ENCODE results near the gene PPP4R4.
"Not testable (repeated sequence)": the region's sequence is repeated elsewhere in the genome, so short reads cannot be mapped to it uniquely, and the experiment has no call there.

The PPP4R4 gene

DNA sequence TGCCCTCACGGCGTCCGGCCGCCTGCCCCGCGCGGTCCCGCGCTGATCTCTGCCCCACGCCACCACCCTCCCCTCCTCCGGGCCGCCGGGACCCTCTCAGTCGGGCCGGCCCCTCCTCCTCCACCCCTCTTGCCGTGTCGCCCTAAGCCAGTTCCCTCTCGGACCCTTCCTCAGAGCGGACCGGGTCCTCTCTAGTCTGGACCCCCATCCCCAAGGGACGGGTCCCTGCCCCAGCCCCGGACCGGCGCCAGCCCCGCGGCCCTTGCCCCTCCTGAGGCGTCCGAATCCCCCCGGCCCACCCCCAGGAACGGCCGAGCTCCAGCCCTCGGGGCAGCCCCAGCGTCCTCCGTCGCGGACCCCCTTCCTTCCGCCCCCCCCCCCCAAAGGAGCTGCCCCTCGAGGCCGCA is 485 bp downstream of the PPP4R4 start:
- peak in 2 of 42 donors; percentile 19 to 33 for DNase-seq
- intact Hi-C loops (cut with DNase I) = loop anchor here (5.0 kb wide), 2 partner anchors 37 to 92 kb away; partner anchors contain the start of genes DDX24 and IFI27L1

DNA sequence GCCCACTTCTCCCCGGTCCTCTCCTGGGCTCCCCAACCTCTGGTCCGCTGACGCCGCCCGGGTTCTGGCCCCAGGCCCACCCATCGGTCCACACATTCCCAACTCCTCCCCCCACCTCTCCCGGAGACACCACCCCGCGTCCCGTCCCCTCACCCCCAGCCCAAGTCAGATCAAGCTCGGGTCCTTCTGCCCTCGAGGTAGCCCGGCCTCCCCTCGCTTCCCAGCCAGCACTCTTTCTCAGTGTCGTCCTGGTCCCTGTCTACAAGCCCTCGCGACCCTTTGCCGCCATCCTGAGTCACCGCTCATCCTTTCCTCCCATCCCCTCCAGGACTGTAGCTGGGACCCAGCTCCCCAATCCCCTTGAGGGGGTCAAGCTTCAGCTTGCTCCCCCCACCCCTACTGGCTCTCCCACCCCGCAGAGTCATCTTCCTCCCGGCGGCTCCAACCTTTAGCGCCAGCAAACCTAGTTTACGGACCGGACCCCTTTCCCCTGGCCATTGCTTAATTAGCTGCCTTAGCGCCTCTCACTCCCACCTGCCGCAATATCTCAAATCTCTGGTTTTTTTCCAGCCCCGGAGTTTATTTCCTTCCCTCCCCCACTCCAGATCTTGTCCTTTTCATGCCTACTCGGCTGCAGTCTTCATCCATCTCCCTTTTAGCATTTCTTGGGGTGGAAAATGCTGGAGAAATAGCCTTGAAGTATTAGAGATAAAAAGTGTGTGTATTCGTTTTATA is 1.1 kb downstream of the PPP4R4 start:
- intact Hi-C loops (cut with DNase I) = no loop called here
- peak in 28 of 42 donors; percentile 18 to 59 (median 31) for DNase-seq

DNA sequence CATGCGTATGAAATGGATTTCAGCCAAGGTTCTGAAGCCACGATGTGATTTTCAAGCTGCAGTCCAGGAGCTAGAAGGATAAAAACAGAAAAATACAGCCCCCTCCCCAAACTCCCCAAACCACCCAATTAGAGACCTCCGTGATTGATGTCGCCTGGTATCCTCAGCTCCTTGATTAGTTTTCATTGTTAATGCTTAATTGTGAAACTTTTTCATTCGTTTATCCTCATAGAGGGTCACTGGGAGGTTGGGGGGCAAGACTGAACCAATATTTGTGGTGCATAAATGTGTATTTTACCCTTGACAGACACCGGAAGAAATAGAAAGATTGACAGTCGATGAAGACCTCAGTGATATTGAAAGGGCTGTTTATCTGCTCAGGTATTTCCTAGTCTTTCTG is 1.6 kb downstream of the PPP4R4 start:
- DNase-seq = no peak
- intact Hi-C loops (cut with DNase I) = no loop called here

DNA sequence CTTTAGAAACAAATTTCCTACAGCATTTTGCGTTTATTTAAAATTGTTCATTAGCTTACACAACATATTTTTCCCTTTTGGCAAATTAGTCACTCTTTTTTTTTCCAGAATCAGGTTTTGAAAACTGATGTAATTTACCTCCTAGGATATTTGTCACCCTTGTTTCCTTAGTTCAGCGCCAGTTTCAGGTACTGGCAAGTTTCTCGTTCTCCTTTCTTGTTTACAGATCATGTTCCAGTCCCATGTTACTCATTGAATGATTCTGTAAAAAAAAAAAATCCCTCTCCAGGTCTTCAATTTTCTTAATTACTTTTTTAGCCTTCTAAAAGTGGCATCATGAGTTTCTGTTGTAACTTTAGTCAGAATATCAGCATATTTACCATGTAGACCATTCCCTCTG is 2.7 kb downstream of the PPP4R4 start:
- intact Hi-C loops (cut with DNase I) = no loop called here

DNA sequence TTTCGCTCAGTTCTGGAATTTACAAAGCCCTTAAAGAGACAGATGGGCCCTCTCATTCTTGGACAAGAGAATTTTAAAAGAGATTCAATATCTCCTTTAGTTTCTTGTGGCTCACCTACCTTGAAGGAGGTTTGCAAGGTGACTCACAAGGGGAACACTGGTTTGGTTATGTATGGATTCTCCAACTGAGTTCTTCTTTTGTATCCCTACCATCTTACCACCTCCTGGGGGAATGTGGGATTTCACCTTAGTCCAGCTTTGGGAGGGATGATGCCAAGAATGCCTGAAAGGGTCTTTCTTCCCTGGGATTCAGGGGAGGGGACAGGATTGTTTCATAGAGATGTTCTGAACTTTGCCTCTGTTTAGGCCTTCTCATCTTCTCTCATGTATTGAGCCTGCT is 3.7 kb downstream of the PPP4R4 start:
- DNase-seq = no peak

More for the DNA sequence above, 2.7 kb downstream of the PPP4R4 start:
- no peak for DNase-seq

DNA sequence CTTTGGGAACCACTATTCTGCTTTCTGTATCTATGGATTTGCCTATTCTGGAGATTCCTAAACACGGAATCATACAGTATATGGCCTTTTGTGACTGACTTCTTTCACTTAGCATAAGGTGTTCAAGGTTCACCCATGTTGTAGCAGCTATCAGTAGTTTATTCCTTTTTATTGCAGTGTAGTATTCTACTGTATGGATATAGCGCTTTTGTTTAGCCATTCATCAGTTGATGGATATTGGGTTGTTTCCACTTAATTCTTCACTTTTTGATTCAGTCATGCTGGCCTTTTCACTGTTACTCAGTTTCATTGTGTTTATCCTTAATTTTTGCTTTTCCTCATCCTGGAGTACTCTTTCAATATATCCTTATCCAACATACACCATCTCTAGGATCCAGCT is 5.1 kb downstream of the PPP4R4 start:
- intact Hi-C loops (cut with DNase I) = no loop called here
- no peak for DNase-seq

More for the DNA sequence above, 3.7 kb downstream of the PPP4R4 start:
- intact Hi-C loops (cut with DNase I) = no loop called here

DNA sequence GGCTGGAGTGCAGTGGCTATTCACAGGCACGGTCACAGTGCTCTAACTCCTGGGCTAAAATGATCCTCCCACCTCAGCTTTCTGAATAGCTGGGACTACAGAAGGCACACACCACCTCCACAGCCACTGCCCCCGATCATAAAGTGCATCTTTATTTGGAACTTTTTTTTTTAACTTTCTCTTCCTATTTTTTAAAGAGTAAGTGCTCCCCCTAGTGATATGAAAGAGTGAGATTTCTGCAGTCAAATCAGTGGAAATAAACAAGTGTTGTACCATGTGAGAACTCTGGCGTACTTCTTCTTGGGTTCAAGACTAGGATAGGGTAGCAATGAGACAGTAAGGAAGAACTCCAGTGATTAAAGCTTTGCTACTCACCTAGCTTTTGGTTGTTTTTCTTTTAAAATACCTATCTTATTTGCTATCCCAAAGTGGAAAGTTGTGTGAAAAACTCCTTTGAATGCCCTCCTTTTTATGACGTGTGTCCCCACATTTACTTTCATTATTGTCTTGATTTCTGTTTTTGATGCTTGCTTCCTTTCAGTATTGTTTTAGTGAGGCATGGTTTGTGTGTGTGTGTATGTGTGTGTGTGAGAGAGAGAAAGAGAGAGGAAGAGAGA is 6.6 kb downstream of the PPP4R4 start:
- DNase-seq = peak in 8 of 42 donors; percentile 20 to 61 (median 39)
- intact Hi-C loops (cut with DNase I) = no loop called here

DNA sequence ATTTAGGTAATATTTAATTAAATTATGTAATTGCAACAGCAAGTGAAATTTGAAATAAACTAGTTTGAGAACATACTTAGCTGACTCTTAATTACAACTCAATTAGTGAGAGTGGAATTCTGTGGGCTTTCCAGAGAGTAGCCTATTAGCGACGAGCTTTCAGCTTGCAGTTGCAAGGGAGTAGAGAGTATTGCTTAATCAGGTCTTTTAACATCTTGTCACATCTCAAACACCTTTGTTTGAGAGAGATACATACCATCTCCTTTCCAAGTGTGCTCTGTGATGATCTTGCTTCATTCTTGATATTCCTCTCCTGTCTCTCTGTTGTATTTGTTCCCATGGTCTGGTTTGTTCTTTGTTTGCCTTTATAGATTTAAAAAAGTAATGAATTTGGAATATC is 7.7 kb downstream of the PPP4R4 start:
- intact Hi-C loops (cut with DNase I) = no loop called here
- DNase-seq = no peak

DNA sequence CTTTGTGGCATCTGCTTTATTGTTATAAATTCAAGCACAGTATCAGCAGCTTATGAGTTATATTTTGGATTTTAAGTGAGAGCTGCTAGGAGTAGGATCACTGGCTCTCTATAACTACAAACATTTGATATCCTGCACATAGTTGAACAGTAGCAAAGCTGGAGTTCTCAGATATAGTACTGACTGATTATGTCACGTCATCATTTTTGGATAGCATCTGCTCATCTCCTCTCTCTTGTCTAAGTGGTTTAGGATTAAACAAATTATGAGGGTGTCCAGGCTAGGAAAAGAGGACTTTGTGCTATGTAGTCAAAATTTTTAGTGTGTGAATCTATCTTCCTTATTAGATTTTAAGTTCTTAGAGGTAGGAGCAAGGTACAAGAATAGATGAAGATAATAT is 18.4 kb downstream of the PPP4R4 start:
- intact Hi-C loops (cut with DNase I) = no loop called here
- no peak for DNase-seq

DNA sequence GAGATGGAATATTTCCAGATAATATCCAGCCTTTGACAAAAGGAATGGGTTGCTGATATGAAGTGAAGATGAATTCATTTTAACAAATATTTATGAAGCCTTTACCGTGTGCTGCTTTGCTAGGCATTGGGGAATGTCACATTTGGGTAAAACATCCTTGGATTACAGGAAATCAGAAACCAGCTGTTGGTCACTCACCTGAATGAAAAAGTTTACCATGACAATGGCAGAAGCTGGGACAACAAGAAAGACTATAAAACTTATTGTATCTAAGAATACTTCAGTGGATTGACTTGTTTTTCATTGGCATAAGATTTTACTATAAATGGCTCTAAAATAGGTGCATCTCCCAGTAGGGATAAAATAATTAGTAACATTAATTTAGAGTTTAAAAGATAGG is 19.7 kb downstream of the PPP4R4 start:
- no peak for DNase-seq
- intact Hi-C loops (cut with DNase I) = no loop called here

DNA sequence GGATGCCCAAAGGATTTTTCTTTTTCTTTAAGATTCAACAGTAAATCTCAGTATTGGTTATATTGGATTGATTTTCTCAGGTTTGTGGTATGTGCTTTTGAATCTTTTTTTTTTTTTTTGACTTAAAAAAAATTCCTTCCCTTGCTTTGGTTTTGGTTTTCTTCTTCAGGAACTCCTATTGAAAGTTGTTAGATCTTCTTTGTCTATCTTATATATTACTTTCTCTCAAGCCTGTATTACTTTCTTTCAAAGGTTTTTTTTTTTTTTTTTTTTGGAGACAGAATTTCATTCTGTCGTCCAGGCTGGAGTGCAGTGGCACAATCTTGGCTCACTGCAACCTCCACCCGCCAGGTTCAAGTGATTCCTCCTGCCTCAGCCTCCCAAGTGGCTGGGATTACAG is 21.9 kb downstream of the PPP4R4 start:
- intact Hi-C loops (cut with DNase I) = no loop called here
- DNase-seq = no peak

DNA sequence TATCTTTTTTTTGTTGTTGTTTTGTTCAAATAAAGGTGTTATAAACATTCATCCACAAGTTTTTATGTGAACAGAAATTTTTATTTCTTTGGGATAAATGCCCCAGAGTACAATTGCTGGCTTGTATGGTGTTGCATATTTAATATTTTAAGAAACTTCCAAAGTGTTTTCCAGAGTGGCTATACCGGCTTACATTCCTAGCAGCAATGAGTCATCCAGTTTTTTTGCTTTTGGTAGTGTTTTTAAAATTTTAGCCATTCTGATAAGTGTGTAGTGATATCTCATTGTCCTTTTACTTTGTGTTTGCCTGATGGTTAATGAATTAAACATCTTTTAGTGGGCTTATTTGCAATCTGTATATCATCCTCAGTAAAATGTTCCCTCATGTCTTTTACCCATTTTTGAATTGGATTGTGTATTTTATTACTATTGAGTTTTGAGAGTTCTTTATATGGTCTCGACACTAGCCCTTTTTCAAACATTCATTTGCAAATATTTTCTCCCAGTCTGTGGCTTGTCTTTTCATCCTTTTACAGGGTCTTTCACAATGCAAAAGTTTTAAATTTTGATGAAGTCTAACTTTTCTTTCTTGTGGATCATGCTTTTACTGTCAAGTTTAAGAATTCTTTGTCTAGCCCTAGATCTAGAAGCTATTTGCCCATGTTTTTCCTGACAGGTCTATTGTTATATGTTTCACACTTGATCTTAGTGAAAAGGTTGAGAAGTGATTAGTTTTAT is 29.5 kb downstream of the PPP4R4 start:
- intact Hi-C loops (cut with DNase I) = no loop called here

DNA sequence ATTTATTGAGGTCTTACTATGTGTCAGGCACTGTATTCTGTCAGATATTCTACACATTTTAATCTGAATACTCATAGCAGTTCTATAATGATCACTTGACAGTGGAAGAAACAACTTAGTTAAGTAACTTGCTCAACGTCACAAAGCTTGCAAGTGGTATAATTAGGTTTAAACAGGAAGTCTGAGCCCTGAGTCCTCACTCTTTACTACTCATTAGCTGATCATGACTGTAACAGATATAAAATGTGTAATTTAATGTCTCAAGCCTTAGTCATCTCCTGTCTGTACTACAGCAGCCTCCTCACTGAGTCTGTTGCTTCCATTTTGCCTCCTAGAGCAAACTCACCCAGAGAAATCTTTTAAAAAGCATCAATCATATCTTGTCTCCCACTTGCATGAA is 38.9 kb downstream of the PPP4R4 start:
- DNase-seq = no peak
- intact Hi-C loops (cut with DNase I) = no loop called here

More for the DNA sequence above, 29.5 kb downstream of the PPP4R4 start:
- no peak for DNase-seq

DNA sequence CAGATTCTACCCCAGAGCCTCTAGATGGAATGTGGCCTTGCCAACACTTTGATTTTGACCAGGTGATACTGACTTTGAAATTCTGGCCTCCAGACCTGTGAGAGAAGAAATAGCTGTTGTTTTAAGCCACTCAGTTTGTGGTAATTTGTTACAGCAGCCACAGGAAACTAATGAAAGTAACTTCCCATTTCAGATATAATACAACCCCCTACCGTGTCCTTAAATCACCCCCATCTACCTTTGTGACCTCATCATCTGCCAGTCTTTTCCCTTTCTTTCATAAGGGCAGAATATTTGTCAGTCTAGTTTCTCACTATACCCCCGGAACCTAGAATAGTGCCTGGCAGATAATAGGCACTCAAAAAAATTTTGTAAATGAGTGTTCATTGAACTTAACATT is 39.6 kb downstream of the PPP4R4 start:
- intact Hi-C loops (cut with DNase I) = no loop called here

DNA sequence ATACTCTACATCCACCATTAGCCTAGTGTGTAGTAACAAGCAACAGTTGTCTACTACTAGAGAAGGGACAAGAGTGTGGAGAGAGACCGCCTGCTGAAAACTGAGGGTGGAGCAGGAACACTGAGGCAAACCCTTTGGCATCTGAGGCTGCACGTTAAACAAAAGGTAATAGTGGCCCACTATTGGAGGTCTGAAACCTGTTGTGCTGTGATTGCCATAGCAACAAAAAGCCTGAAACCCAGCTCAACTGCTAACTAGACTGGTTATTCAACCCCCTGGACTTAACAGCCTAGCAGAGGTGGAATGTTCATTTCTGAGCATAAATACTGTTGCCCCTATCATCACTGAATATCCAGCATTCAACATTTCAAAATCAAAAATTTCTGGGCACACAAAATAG is 43.0 kb downstream of the PPP4R4 start:
- intact Hi-C loops (cut with DNase I) = no loop called here
- no peak for DNase-seq

More for the DNA sequence above, 39.6 kb downstream of the PPP4R4 start:
- no peak for DNase-seq

DNA sequence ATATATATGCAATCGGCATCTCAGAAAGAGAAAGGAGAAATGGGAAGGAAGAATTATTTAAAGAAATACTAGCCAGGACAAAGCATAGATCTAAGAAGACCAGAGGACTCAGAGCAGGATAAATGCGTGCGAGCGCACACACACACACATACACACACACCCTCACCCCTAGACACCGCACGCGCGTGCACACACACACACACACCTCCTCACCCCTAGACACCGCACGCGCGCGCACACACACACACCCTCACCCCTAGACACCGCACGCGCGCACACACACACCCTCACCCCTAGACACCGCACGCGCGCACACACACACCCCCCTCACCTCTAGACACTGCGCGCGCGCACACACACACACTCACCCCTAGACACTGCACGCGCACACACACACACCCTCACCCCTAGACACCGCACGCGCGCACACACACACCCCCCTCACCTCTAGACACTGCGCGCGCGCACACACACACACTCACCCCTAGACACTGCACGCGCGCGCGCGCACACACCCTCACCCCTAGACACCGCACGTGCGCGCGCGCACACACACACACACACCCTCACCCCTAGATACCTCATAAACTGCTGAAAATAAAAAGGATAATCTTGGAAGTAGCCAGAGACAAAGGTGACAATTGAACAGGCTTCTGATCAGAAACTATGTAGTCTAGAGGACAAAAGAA is 44.2 kb downstream of the PPP4R4 start:
- intact Hi-C loops (cut with DNase I); DNase-seq: not testable (repeated sequence)

DNA sequence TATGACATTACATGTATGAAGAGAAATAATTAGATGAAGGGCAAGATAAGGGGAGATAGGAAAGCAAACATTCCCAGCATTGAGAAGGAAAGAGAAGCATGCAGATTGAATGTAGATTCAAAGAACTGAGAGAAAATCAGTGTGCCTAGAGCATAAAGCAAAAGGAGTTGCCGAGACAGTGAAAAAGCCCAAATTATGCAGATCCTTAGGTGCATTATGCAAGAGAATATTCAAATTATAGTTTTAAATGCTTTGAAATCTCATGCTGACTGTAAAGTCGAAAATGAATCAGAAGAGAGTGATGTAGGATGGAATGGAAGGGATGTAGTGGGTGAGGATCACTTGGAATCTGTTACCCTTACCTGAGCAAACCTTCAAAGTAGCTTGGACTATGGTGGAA is 49.9 kb downstream of the PPP4R4 start:
- intact Hi-C loops (cut with DNase I) = no loop called here

DNA sequence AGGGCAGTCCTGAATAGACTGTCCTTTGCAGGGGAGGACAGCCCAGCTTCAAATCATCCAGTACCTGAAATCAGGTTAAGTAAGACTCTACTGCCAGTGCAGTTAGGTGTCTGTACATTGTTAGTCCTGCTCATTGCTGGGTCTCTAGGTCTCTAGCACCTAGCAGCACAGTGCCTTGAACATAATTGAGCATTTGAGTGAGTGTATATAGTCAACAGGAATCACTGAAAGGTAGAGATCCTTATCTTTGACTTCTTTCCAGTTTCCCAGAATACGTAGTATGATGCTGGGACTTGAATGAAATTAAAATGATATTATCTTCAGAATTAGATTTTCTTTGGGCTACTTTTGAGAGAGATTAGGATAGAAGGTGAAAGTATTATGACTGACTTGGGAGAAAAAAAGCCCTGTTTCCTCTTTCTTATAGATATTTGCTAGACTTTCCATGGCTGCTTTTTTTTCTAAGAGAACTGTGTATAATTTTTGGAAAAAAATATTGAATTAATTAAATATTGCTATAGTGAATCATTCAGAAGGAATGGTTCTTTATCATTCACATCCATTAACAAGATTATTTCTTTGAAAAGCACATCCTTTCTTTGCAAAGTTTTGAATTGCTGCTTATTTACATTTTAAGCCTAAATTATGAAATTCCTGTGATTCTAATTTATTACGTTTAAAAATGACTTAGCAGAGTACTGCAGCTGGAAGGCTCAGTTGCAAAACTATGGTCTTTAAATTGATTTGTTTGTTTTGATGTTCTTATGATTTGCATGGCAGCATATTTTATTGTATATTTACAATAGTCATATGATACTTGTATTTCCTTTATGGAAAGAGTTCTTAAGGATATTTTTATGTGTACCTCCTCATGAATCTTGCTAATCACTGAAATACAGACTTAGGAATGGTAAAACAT is 51.6 kb downstream of the PPP4R4 start:
- intact Hi-C loops (cut with DNase I) = no loop called here
- DNase-seq = no peak

More for the DNA sequence above, 49.9 kb downstream of the PPP4R4 start:
- peak in 1 of 42 donors; percentile 6 for DNase-seq

Measured in head of caudate nucleus (tissue), 42 donors.